Gastrocnemius medialis (tissue), 4 donors: Measurements from ENCODE around the gene PRICKLE2.

Experiments used
- CTCF ChIP-seq, 5 experiments: fragments of 450-650 bp in 3 of 5; fragments of 200-600 bp in 2 of 5; sonication (generic) in 2 of 5; IDR thresholded peaks in 4 of 5; conservative IDR thresholded peaks in 1 of 5; 1 replicate in 4 of 5; 2 replicates in 1 of 5; pipeline ENCODE4 v1.5.1; 2016 to 2019; ENCODE audit warnings: antibody characterized with exemption in 5 of 5, mild to moderate bottlenecking in 3 of 5, moderate library complexity in 3 of 5
- POLR2A ChIP-seq, 2 donors: fragments of 450-650 bp; IDR thresholded peaks; one replicate each; pipeline ENCODE4 v1.6.1; 2017; ENCODE audit warnings: antibody characterized with exemption in 2 of 2, mild to moderate bottlenecking in 2 of 2, moderate library complexity in 2 of 2

- TF ChIP-seq CTCF (IDR thresholded peaks at IDR 0.05 in 4 of 5, conservative IDR thresholded peaks at IDR 0.05 in 1 of 5) (no peak), POLR2A (IDR thresholded peaks at IDR 0.05) (no peak)
Measured at GRCh38 chr3:64053117-64053516, 172.1 kb downstream of the PRICKLE2 start.
